Caco-2 (cell line): Measurements from ENCODE around the gene SPARC. TPM values are rescaled to one million over a fixed set of nuclear protein-coding genes. Genes with fewer than 3 reads are reported as not detected.

Experiments
- BruUV-seq: library from RNA; stranded (reverse); fragments of 400-500 nt; replicated peaks from 2 replicates; lab custom pipeline; 2021; lab: Mats Ljungman, UMichigan
- CTCF ChIA-PET: fragments of 300-600 bp; sonication (Branson Sonifier 250); formaldehyde crosslinking; loops from one replicate; lab custom pipeline; 2022; ENCODE audit warnings: antibody characterized with exemption; lab: Charles Lee
- POLR2A ChIA-PET: fragments of 300-600 bp; sonication (Branson Sonifier 250); formaldehyde crosslinking; loops from one replicate; lab custom pipeline; 2022; ENCODE audit warnings: antibody characterized with exemption; lab: Charles Lee
- DNase-seq, 2 experiments: peaks; one replicate each; pipeline versions ENCODE4 v3.0.0 to v3.0.0-alpha.2; 2020 to 2022
- H3K27me3 ChIP-seq: replicated peaks from 2 replicates; pipeline ENCODE4 v1.6.0; 2011; ENCODE audit warnings: low read length; ENCODE audit not compliant: control insufficient read depth, insufficient read depth
- H3K36me3 ChIP-seq: 2 replicates; pipeline ENCODE4 v1.5.1; 2011; ENCODE audit warnings: low read length; ENCODE audit not compliant: control insufficient read depth, insufficient read depth
- H3K4me1 ChIP-seq: fragments of 250-450 bp; sonication (Bioruptor Pico); 2 replicates; pipeline ENCODE4 v1.5.1; 2020; ENCODE audit warnings: mild to moderate bottlenecking
- H3K4me3 ChIP-seq: 2 replicates; pipeline ENCODE4 v1.5.1; 2011; ENCODE audit warnings: low read depth, mild to moderate bottlenecking, control low read depth, low read length
- H3K9me3 ChIP-seq: fragments of 250-450 bp; sonication (Bioruptor Pico); 2 replicates; pipeline ENCODE4 v1.5.1; 2020; ENCODE audit warnings: mild to moderate bottlenecking, moderate library complexity
- H3K27ac Mint-ChIP-seq: one replicate; pipeline ENCODE4 v1.8.0; 2022; ENCODE audit warnings: mixed read lengths; ENCODE audit not compliant: unreplicated experiment
- H3K27me3 Mint-ChIP-seq: one replicate; pipeline ENCODE4 v1.8.0; 2022; ENCODE audit warnings: mixed read lengths; ENCODE audit not compliant: insufficient read depth, unreplicated experiment
- H3K36me3 Mint-ChIP-seq: one replicate; pipeline ENCODE4 v1.8.0; 2022; ENCODE audit warnings: mild to moderate bottlenecking, mixed read lengths; ENCODE audit not compliant: insufficient read depth, unreplicated experiment
- H3K4me1 Mint-ChIP-seq: one replicate; pipeline ENCODE4 v1.8.0; 2022; ENCODE audit warnings: low read depth, mixed read lengths; ENCODE audit not compliant: unreplicated experiment
- H3K4me3 Mint-ChIP-seq: one replicate; pipeline ENCODE4 v1.8.0; 2022; ENCODE audit warnings: mild to moderate bottlenecking, moderate library complexity, mixed read lengths; ENCODE audit not compliant: unreplicated experiment
- H3K9me3 Mint-ChIP-seq: one replicate; pipeline ENCODE4 v1.8.0; 2022; ENCODE audit warnings: mixed read lengths; ENCODE audit not compliant: unreplicated experiment
- CTCF ChIP-seq, 2 experiments: fragments of 200-600 bp in 1 of 2; IDR thresholded peaks; 1 replicate in 1 of 2; 2 replicates in 1 of 2; pipeline versions ENCODE4 v1.5.1 to v1.8.0; 2011 to 2022; ENCODE audit warnings: antibody characterized with exemption in 1 of 2, control low read depth in 1 of 2, inconsistent platforms in 1 of 2, low read depth in 1 of 2, low read length in 1 of 2, mild to moderate bottlenecking in 1 of 2, moderate library complexity in 1 of 2; ENCODE audit not compliant: insufficient read depth in 1 of 2, severe bottlenecking in 1 of 2, unreplicated experiment in 1 of 2
- intact Hi-C: fragments of 100-400 bp; cut with micrococcal nuclease; formaldehyde crosslinking; loops from one replicate; pipeline ENCODE4 v1.10.0; 2022; ENCODE audit not compliant: unreplicated experiment
- total RNA-seq: library from RNA; stranded (reverse); gene quantifications from 2 replicates; pipeline ENCODE4 v1.2.3, GENCODE V29; 2022

The SPARC gene
- total RNA-seq, 1 experiment from 2014 or later = 22.7 TPM

GRCh38 chr5:151632524-151632923 lies 54.2 kb downstream of the SPARC start:
- H3K9me3 Mint-ChIP-seq = no peaks in the 10 kb centered on the region
- no peak for TF ChIP-seq CTCF (IDR thresholded peaks at IDR 0.05; ENCODE audit: insufficient read depth in 1 of 2, low read depth in 1 of 2, low read length in 1 of 2, severe bottlenecking in 1 of 2, unreplicated experiment in 1 of 2)
- ChIA-PET POLR2A (no interaction called here), CTCF (no interaction called here)
- H3K27ac Mint-ChIP-seq = no peak overlapping the region
- no peak overlapping the region for H3K4me3 ChIP-seq
- no peaks in the 10 kb centered on the region for H3K4me1 Mint-ChIP-seq
- H3K4me1 ChIP-seq = no peaks in the 10 kb centered on the region
- no peaks in the 10 kb centered on the region for H3K27me3 ChIP-seq
- peaks cover 2% of the 10 kb centered on the region for H3K27me3 Mint-ChIP-seq
- H3K9me3 ChIP-seq = no peaks in the 10 kb centered on the region
- no peaks in the 10 kb centered on the region for H3K36me3 Mint-ChIP-seq
- H3K4me3 Mint-ChIP-seq = no peak overlapping the region
- intact Hi-C loops = no loop called here
- DNase-seq = no peak
- no TSS peak for BruUV-seq
- no peaks in the 10 kb centered on the region for H3K36me3 ChIP-seq

GRCh38 chr5:151631941-151632340 lies 54.8 kb downstream of the SPARC start:
- POLR2A ChIA-PET = no interaction called here
- Histone ChIP-seq H3K4me1 (no peaks in the 10 kb centered on the region), H3K9me3 (no peaks in the 10 kb centered on the region), H3K4me3 (no peak overlapping the region), H3K36me3 (no peaks in the 10 kb centered on the region), H3K27me3 (no peaks in the 10 kb centered on the region)
- intact Hi-C loops = no loop called here
- no peak overlapping the region for H3K27ac Mint-ChIP-seq
- H3K9me3 Mint-ChIP-seq = no peaks in the 10 kb centered on the region
- no peaks in the 10 kb centered on the region for H3K36me3 Mint-ChIP-seq
- CTCF ChIA-PET = no interaction called here
- peaks cover 2% of the 10 kb centered on the region for H3K27me3 Mint-ChIP-seq
- H3K4me3 Mint-ChIP-seq = no peak overlapping the region
- no peak for DNase-seq
- no peak for TF ChIP-seq CTCF (IDR thresholded peaks at IDR 0.05; ENCODE audit: insufficient read depth in 1 of 2, low read depth in 1 of 2, low read length in 1 of 2, severe bottlenecking in 1 of 2, unreplicated experiment in 1 of 2)
- no TSS peak for BruUV-seq
- H3K4me1 Mint-ChIP-seq = no peaks in the 10 kb centered on the region

- ChIA-PET CTCF (no interaction called here), POLR2A (no interaction called here)
- BruUV-seq = no TSS peak
- no peaks in the 10 kb centered on the region for H3K36me3 ChIP-seq
- DNase-seq = no peak
- no peak overlapping the region for H3K4me3 Mint-ChIP-seq
- no peaks in the 10 kb centered on the region for H3K36me3 Mint-ChIP-seq
- intact Hi-C loops = no loop called here
- no peaks in the 10 kb centered on the region for H3K4me1 ChIP-seq
- no peak overlapping the region for H3K4me3 ChIP-seq
- H3K27ac Mint-ChIP-seq = no peak overlapping the region
- TF ChIP-seq CTCF (IDR thresholded peaks at IDR 0.05; ENCODE audit: insufficient read depth in 1 of 2, low read depth in 1 of 2, low read length in 1 of 2, severe bottlenecking in 1 of 2, unreplicated experiment in 1 of 2) = no peak
- no peaks in the 10 kb centered on the region for H3K27me3 Mint-ChIP-seq
- no peaks in the 10 kb centered on the region for H3K4me1 Mint-ChIP-seq
- no peaks in the 10 kb centered on the region for H3K27me3 ChIP-seq
- H3K9me3 ChIP-seq = no peaks in the 10 kb centered on the region
- H3K9me3 Mint-ChIP-seq = no peaks in the 10 kb centered on the region
Measured at GRCh38 chr5:151630088-151630487, 56.6 kb downstream of the SPARC start.
